H9 (cell line): Measurements from ENCODE around the gene CHCT1. TPM values are rescaled to one million over a fixed set of nuclear protein-coding genes. Genes with fewer than 3 reads are reported as not detected.

Experiments
- DNase-seq: peaks from one replicate; pipeline ENCODE4 v3.0.0-alpha.2; 2017
- H2AFZ ChIP-seq: one replicate; pipeline ENCODE4 v1.6.1; 2013; ENCODE audit warnings: mild to moderate bottlenecking, low read length, control low read depth, moderate library complexity
- H2AK5ac ChIP-seq: 2 replicates; pipeline ENCODE4 v1.6.1; 2013; ENCODE audit warnings: low read length, control low read depth, mixed read lengths; ENCODE audit not compliant: insufficient read length
- H2BK120ac ChIP-seq: one replicate; pipeline ENCODE4 v1.6.1; 2013; ENCODE audit warnings: low read depth, mild to moderate bottlenecking, low read length, control low read depth, inconsistent platforms; ENCODE audit not compliant: poor library complexity, severe bottlenecking
- H2BK12ac ChIP-seq: 2 replicates; pipeline ENCODE4 v1.6.1; 2013; ENCODE audit warnings: low read length, control low read depth, mixed read lengths, low read depth; ENCODE audit not compliant: insufficient read length
- H2BK15ac ChIP-seq: 2 replicates; pipeline ENCODE4 v1.6.1; 2013; ENCODE audit warnings: low read depth, low read length, control low read depth
- H2BK20ac ChIP-seq: one replicate; pipeline ENCODE4 v1.6.1; 2013; ENCODE audit warnings: low read depth, mild to moderate bottlenecking, low read length, control low read depth, inconsistent platforms; ENCODE audit not compliant: poor library complexity, severe bottlenecking
- H2BK5ac ChIP-seq: 2 replicates; pipeline ENCODE4 v1.6.1; 2013; ENCODE audit warnings: low read length, control low read depth, mixed read lengths; ENCODE audit not compliant: insufficient read length
- H3K14ac ChIP-seq: 2 replicates; pipeline ENCODE4 v1.6.1; 2013; ENCODE audit warnings: low read length, control low read depth; ENCODE audit not compliant: insufficient read depth
- H3K18ac ChIP-seq: 2 replicates; pipeline ENCODE4 v1.6.1; 2013; ENCODE audit warnings: low read depth, mild to moderate bottlenecking, mixed read lengths, low read length, control low read depth; ENCODE audit not compliant: insufficient read length
- H3K23ac ChIP-seq: 2 replicates; pipeline ENCODE4 v1.6.1; 2013; ENCODE audit warnings: low read length, control low read depth, mixed read lengths, low read depth; ENCODE audit not compliant: insufficient read length
- H3K23me2 ChIP-seq: 2 replicates; pipeline ENCODE4 v1.6.1; 2013; ENCODE audit warnings: low read depth, mild to moderate bottlenecking, mixed read lengths, low read length, control low read depth; ENCODE audit not compliant: insufficient read length, poor library complexity, severe bottlenecking
- H3K27ac ChIP-seq: 2 replicates; pipeline ENCODE4 v1.5.1; 2013; ENCODE audit warnings: low read length, control low read depth, mixed read lengths, low read depth; ENCODE audit not compliant: insufficient read length
- H3K27me3 ChIP-seq: 2 replicates; pipeline ENCODE4 v1.6.1; 2013; ENCODE audit warnings: low read length, control low read depth, inconsistent platforms; ENCODE audit not compliant: insufficient read depth
- H3K4ac ChIP-seq: 2 replicates; pipeline ENCODE4 v1.6.1; 2013; ENCODE audit warnings: low read depth, mild to moderate bottlenecking, control low read depth, inconsistent platforms, low read length, moderate library complexity
- H3K4me1 ChIP-seq: 2 replicates; pipeline ENCODE4 v1.6.1; 2013; ENCODE audit warnings: low read length, control low read depth, inconsistent platforms; ENCODE audit not compliant: insufficient read depth
- H3K4me2 ChIP-seq: 2 replicates; pipeline ENCODE4 v1.6.1; 2013; ENCODE audit warnings: low read length, control low read depth, mixed read lengths; ENCODE audit not compliant: insufficient read length, insufficient read depth
- H3K56ac ChIP-seq: 2 replicates; pipeline ENCODE4 v1.6.1; 2013; ENCODE audit warnings: low read depth, mild to moderate bottlenecking, mixed read lengths, low read length, control low read depth; ENCODE audit not compliant: insufficient read length
- H3K79me1 ChIP-seq: 2 replicates; pipeline ENCODE4 v1.6.1; 2013; ENCODE audit warnings: low read depth, mild to moderate bottlenecking, moderate library complexity, low read length, control low read depth, inconsistent platforms; ENCODE audit not compliant: insufficient read depth, poor library complexity, severe bottlenecking
- H3K79me2 ChIP-seq: 2 replicates; pipeline ENCODE4 v1.6.1; 2013; ENCODE audit warnings: low read length, control low read depth, inconsistent platforms; ENCODE audit not compliant: insufficient read depth
- H3K9ac ChIP-seq: 2 replicates; pipeline ENCODE4 v1.6.1; 2013; ENCODE audit warnings: low read length, control low read depth, mixed read lengths; ENCODE audit not compliant: insufficient read length; ENCODE audit errors: extremely low read depth
- H3K9me3 ChIP-seq: one replicate; pipeline ENCODE4 v1.6.1; 2013; ENCODE audit warnings: low read depth, low read length, inconsistent platforms; ENCODE audit not compliant: control insufficient read depth
- H3T11ph ChIP-seq: one replicate; pipeline ENCODE4 v1.6.1; 2013; ENCODE audit warnings: mild to moderate bottlenecking, low read length, control low read depth, inconsistent platforms
- H4K20me1 ChIP-seq: one replicate; pipeline ENCODE4 v1.6.1; 2013; ENCODE audit not compliant: control insufficient read depth, insufficient read length, insufficient read depth
- H4K5ac ChIP-seq: 2 replicates; pipeline ENCODE4 v1.6.1; 2013; ENCODE audit warnings: low read depth, mild to moderate bottlenecking, mixed read lengths, low read length, control low read depth; ENCODE audit not compliant: insufficient read length
- H4K8ac ChIP-seq: replicated peaks from 2 replicates; pipeline ENCODE4 v1.6.1; 2013; ENCODE audit warnings: low read length, control low read depth, mixed read lengths, low read depth; ENCODE audit not compliant: insufficient read length
- H4K91ac ChIP-seq: 2 replicates; pipeline ENCODE4 v1.6.1; 2013; ENCODE audit warnings: low read depth, mild to moderate bottlenecking, moderate library complexity, mixed read lengths, low read length, control low read depth; ENCODE audit not compliant: insufficient read length
- H3K27ac Mint-ChIP-seq, 3 experiments: 2 replicates in 2 of 3; 3 replicates in 1 of 3; pipeline ENCODE4 v1.8.0; 2020 to 2021; ENCODE audit warnings: mixed read lengths in 3 of 3, mild to moderate bottlenecking in 1 of 3, moderate library complexity in 1 of 3
- H3K27me3 Mint-ChIP-seq: 2 replicates; pipeline ENCODE4 v1.8.0; 2021; ENCODE audit warnings: low read depth, mild to moderate bottlenecking, moderate library complexity, mixed read lengths
- H3K36me3 Mint-ChIP-seq, 3 experiments: 2 replicates in 2 of 3; 3 replicates in 1 of 3; pipeline ENCODE4 v1.8.0; 2020 to 2021; ENCODE audit warnings: low read depth in 3 of 3, mixed read lengths in 3 of 3; ENCODE audit not compliant: insufficient read depth in 1 of 3
- H3K4me1 Mint-ChIP-seq, 2 experiments: 2 replicates each; pipeline ENCODE4 v1.8.0; 2020; ENCODE audit warnings: mixed read lengths in 2 of 2
- H3K4me3 Mint-ChIP-seq, 2 experiments: 2 replicates in 1 of 2; 3 replicates in 1 of 2; pipeline ENCODE4 v1.8.0; 2020 to 2021; ENCODE audit warnings: mild to moderate bottlenecking in 2 of 2, mixed read lengths in 2 of 2, moderate library complexity in 1 of 2
- H3K9me3 Mint-ChIP-seq, 2 experiments: 2 replicates in 1 of 2; 3 replicates in 1 of 2; pipeline ENCODE4 v1.8.0; 2020; ENCODE audit warnings: mild to moderate bottlenecking in 2 of 2, mixed read lengths in 2 of 2, moderate library complexity in 1 of 2
- WGBS: extraction: QIAGEN DNeasy Blood & Tissue Kit; methylation state at CpG from one replicate; pipeline ENCODE4 v1.1.7; 2013; ENCODE audit warnings: missing lambda C conversion rate, low lambda C conversion rate, mixed read lengths; ENCODE audit not compliant: insufficient read length; ENCODE audit errors: extremely low coverage; 5-methylcytosine and 5-hydroxymethylcytosine counted together
- total RNA-seq: library from RNA; stranded (reverse); gene quantifications from 2 replicates; pipeline ENCODE4 v1.2.1, GENCODE V29; 2021
- TF ChIP-seq, protein P1 (sequence below): fragments of 200-600 bp; sonication (generic); conservative IDR thresholded peaks from 3 replicates; pipeline ENCODE4 v1.8.0; 2021; ENCODE audit warnings: antibody characterized with exemption, mild to moderate bottlenecking

Gene CHCT1
- total RNA-seq, 1 experiment from 2014 or later = not detected

DNA sequence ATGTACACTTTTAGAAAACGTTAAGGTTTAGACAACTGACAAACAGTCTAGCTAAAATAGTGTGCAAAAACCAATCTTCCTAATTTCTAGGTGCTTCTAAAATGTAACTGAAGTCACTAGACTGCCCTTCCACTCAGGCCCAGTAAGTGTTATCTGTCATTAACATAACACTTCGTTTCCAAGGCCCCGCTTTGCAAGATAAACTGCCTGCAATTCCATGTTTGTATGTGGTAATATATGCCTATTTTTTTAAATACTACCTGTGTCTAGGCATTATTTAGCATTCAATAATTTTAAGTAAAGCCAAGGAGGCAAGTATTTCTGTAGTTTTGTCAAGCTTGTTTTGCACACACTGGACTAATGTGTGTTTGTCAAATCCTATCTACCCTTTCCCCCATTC, 33.5 kb upstream of the CHCT1 start:
- Mint-ChIP-seq H3K9me3 (no peaks in the 10 kb centered on the region), H3K27me3 (no peaks in the 10 kb centered on the region), H3K36me3 (no peaks in the 10 kb centered on the region), H3K4me1 (peaks cover 71 to 74% of the 10 kb centered on the region in 2 experiments), H3K4me3 (peak overlapping the region; percentile 36 to 69), H3K27ac (peak overlapping the region; percentile 84 to 88 (median 88); a peak in 6 of 7 replicates)
- Histone ChIP-seq H3K4ac (no peak overlapping the region), H3K18ac (no peak overlapping the region), H3T11ph (no peak overlapping the region), H3K9ac (no peak overlapping the region), H2BK15ac (no peak overlapping the region), H3K4me1 (peaks cover 12% of the 10 kb centered on the region; the same call in 1 of the 2 replicates), H4K91ac (no peak overlapping the region), H3K27me3 (no peaks in the 10 kb centered on the region), H4K5ac (no peak overlapping the region), H2BK20ac (no peak overlapping the region), H2BK120ac (no peak overlapping the region), H3K4me2 (peak overlapping the region; percentile 63), H3K23me2 (peaks cover 10% of the 10 kb centered on the region), H3K27ac (no peak overlapping the region), H2BK12ac (no peak overlapping the region), H3K56ac (no peak overlapping the region), H3K23ac (no peak overlapping the region), H2AK5ac (no peak overlapping the region), H4K20me1 (no peaks in the 10 kb centered on the region), H3K79me2 (peaks cover 32% of the 10 kb centered on the region; the same call in 1 of the 2 replicates), H2BK5ac (no peak overlapping the region), H3K9me3 (no peaks in the 10 kb centered on the region), H3K14ac (no peak overlapping the region), H2AFZ (no peak overlapping the region), H4K8ac (no peak overlapping the region), H3K79me1 (no peaks in the 10 kb centered on the region)
- no CpG with 5 or more reads among the region's 3 CpGs for WGBS
- DNase-seq = no peak
- TF ChIP-seq, protein P1, sequence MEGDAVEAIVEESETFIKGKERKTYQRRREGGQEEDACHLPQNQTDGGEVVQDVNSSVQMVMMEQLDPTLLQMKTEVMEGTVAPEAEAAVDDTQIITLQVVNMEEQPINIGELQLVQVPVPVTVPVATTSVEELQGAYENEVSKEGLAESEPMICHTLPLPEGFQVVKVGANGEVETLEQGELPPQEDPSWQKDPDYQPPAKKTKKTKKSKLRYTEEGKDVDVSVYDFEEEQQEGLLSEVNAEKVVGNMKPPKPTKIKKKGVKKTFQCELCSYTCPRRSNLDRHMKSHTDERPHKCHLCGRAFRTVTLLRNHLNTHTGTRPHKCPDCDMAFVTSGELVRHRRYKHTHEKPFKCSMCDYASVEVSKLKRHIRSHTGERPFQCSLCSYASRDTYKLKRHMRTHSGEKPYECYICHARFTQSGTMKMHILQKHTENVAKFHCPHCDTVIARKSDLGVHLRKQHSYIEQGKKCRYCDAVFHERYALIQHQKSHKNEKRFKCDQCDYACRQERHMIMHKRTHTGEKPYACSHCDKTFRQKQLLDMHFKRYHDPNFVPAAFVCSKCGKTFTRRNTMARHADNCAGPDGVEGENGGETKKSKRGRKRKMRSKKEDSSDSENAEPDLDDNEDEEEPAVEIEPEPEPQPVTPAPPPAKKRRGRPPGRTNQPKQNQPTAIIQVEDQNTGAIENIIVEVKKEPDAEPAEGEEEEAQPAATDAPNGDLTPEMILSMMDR = no peak
